Measurements from ENCODE around the gene TENT5C. TPM values are rescaled to one million over a fixed set of nuclear protein-coding genes. Genes with fewer than 3 reads are reported as not detected.

TENT5C gene
- total and polyA plus RNA-seq, 2 of the 8 experiments (the other 6 are each of a cell fraction or from before 2014, with no cell fraction given), result 0.38 to 0.99 TPM

- TF ChIP-seq SRF (IDR thresholded peaks at IDR 0.05; ENCODE audit: low read depth, low read length) (no peak), SP1 (IDR thresholded peaks at IDR 0.05; ENCODE audit: low read depth, low read length) (no peak)
Observed at GRCh38 chr1:117565076-117565556, 40.7 kb upstream of the TENT5C start (continued).
